Brain microvascular endothelial cell (primary cell): ENCODE results near the gene RNF126.
A peak's percentile ranks its signal among the peaks of the same experiment; 100 is the strongest.

Source experiments
- DNase-seq: peaks from one replicate; pipeline ENCODE4 v3.0.0-alpha.2; 2020
- H3K27ac ChIP-seq: fragments of 250-450 bp; sonication (Bioruptor Pico); 2 replicates; pipeline ENCODE4 v1.5.1; 2020; ENCODE audit warnings: mild to moderate bottlenecking, moderate library complexity
- H3K27me3 ChIP-seq: fragments of 250-450 bp; sonication (Bioruptor Pico); replicated peaks from 2 replicates; pipeline ENCODE4 v1.5.1; 2020; ENCODE audit warnings: mild to moderate bottlenecking
- H3K36me3 ChIP-seq: fragments of 250-450 bp; sonication (Bioruptor Pico); replicated peaks from 2 replicates; pipeline ENCODE4 v1.5.1; 2020; ENCODE audit warnings: mild to moderate bottlenecking
- H3K4me3 ChIP-seq: 2 replicates; pipeline ENCODE4 v1.5.1; 2011; ENCODE audit warnings: low read depth, mild to moderate bottlenecking, control low read depth, low read length, moderate library complexity
- CTCF ChIP-seq: IDR thresholded peaks from 2 replicates; pipeline ENCODE4 v1.5.1; 2011; ENCODE audit warnings: low read depth, mild to moderate bottlenecking, moderate library complexity, low read length, control low read depth, inconsistent platforms; ENCODE audit errors: missing control alignments
- in situ Hi-C: cut with HindIII; loops from 2 replicates; pipeline ENCODE4 v1.10.0; 2017; ENCODE audit warnings: low sequenced_read_pairs, low pct_ligation_motif_present

The RNF126 gene

GRCh38 chr19:613732-614567 is 49.1 kb downstream of the RNF126 start:
- Histone ChIP-seq H3K36me3 (peaks cover 29% of the 10 kb centered on the region), H3K27me3 (no peaks in the 10 kb centered on the region), H3K4me3 (no peak overlapping the region), H3K27ac (no peak overlapping the region)
- in situ Hi-C loops = no loop called here
- DNase-seq = no peak
- TF ChIP-seq CTCF = no peak

GRCh38 chr19:612941-613340 is 50.1 kb downstream of the RNF126 start:
- H3K4me3 ChIP-seq = no peak overlapping the region
- no peak for DNase-seq

GRCh38 chr19:611481-611868 is 51.5 kb downstream of the RNF126 start:
- Histone ChIP-seq H3K4me3 (no peak overlapping the region), H3K27ac (peak overlapping the region; percentile 96), H3K36me3 (peaks cover 13% of the 10 kb centered on the region), H3K27me3 (no peaks in the 10 kb centered on the region)
- peak; percentile 98 for DNase-seq
- in situ Hi-C loops = no loop called here
- TF ChIP-seq CTCF = no peak

More at GRCh38 chr19:612941-613340, 50.1 kb downstream of the RNF126 start:
- Histone ChIP-seq H3K27me3 (no peaks in the 10 kb centered on the region), H3K27ac (no peak overlapping the region), H3K36me3 (peaks cover 19% of the 10 kb centered on the region)
- in situ Hi-C loops = no loop called here
- no peak for TF ChIP-seq CTCF

- H3K36me3 ChIP-seq = peaks cover 13% of the 10 kb centered on the region
- no peak for TF ChIP-seq CTCF
- in situ Hi-C loops = no loop called here
- no peaks in the 10 kb centered on the region for H3K27me3 ChIP-seq
- DNase-seq = peak; percentile 92
- H3K4me3 ChIP-seq = peak overlapping the region; percentile 1
- peak overlapping the region; percentile 96 for H3K27ac ChIP-seq
These were observed 52.1 kb downstream of the RNF126 start for GRCh38 chr19:610801-611480.

- Histone ChIP-seq H3K4me3 (no peak overlapping the region), H3K36me3 (peaks cover 9% of the 10 kb centered on the region), H3K27me3 (no peaks in the 10 kb centered on the region), H3K27ac (peak overlapping the region; percentile 96)
- no peak for DNase-seq
- no peak for TF ChIP-seq CTCF
- in situ Hi-C loops = no loop called here
These were observed 52.8 kb downstream of the RNF126 start for GRCh38 chr19:610071-610800.
